Mesothelial cell of epicardium (in vitro differentiated cells): ENCODE data around the gene TAF13. TPM values are rescaled to one million over a fixed set of nuclear protein-coding genes. Genes with fewer than 3 reads are reported as not detected.

Source experiments
- DNase-seq, 2 experiments: peaks; one replicate each; pipeline ENCODE4 v3.0.0; 2021; ENCODE audit warnings: low spot score in 2 of 2; ENCODE audit not compliant: unreplicated experiment in 2 of 2
- H3K27ac Mint-ChIP-seq: 2 replicates; pipeline ENCODE4 v1.8.0; 2021; ENCODE audit warnings: mixed read lengths
- H3K27me3 Mint-ChIP-seq: 2 replicates; pipeline ENCODE4 v1.8.0; 2021; ENCODE audit warnings: low read depth, mixed read lengths
- H3K36me3 Mint-ChIP-seq: 2 replicates; pipeline ENCODE4 v1.8.0; 2021; ENCODE audit warnings: mixed read lengths
- H3K4me1 Mint-ChIP-seq: 2 replicates; pipeline ENCODE4 v1.8.0; 2021; ENCODE audit warnings: mixed read lengths
- H3K4me3 Mint-ChIP-seq: 2 replicates; pipeline ENCODE4 v1.8.0; 2021; ENCODE audit warnings: mild to moderate bottlenecking, moderate library complexity, mixed read lengths
- H3K9me3 Mint-ChIP-seq: 2 replicates; pipeline ENCODE4 v1.8.0; 2021; ENCODE audit warnings: mixed read lengths
- total RNA-seq: library from RNA; stranded (reverse); gene quantifications from 3 replicates; pipeline ENCODE4 v1.2.1, GENCODE V29; 2021
- TF ChIP-seq, protein P1 (sequence below): fragments of 200-600 bp; sonication (generic); IDR thresholded peaks from one replicate; pipeline ENCODE4 v1.5.0; 2021; ENCODE audit warnings: antibody characterized with exemption; ENCODE audit not compliant: unreplicated experiment

The TAF13 gene
- total RNA-seq, 1 donor from 2014 or later = 27.0 TPM

DNA sequence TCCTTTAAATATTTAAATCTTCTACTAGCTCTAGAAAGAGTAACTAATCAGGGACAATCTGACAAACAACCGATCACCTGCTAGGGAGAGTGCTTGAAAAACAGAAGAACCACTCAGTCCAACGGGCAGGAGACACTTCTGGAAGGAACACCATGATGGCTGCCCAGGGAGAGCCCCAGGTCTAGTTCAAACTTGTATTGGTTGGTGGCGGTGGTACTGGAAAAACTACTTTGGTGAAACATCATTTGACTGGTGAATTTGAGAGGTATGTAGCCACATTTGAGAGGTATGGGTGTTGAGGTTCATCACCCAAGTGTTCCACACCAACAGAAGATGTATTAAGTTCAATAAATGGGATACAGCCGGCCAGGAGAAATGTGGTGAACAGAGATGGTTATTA is 29.1 kb downstream of the TAF13 start:
- DNase-seq = no peak
- Mint-ChIP-seq H3K27me3 (peaks cover 8% of the 10 kb centered on the region), H3K4me1 (no peaks in the 10 kb centered on the region), H3K27ac (no peak overlapping the region), H3K4me3 (no peak overlapping the region), H3K36me3 (no peaks in the 10 kb centered on the region), H3K9me3 (no peaks in the 10 kb centered on the region)
- TF ChIP-seq, protein P1, sequence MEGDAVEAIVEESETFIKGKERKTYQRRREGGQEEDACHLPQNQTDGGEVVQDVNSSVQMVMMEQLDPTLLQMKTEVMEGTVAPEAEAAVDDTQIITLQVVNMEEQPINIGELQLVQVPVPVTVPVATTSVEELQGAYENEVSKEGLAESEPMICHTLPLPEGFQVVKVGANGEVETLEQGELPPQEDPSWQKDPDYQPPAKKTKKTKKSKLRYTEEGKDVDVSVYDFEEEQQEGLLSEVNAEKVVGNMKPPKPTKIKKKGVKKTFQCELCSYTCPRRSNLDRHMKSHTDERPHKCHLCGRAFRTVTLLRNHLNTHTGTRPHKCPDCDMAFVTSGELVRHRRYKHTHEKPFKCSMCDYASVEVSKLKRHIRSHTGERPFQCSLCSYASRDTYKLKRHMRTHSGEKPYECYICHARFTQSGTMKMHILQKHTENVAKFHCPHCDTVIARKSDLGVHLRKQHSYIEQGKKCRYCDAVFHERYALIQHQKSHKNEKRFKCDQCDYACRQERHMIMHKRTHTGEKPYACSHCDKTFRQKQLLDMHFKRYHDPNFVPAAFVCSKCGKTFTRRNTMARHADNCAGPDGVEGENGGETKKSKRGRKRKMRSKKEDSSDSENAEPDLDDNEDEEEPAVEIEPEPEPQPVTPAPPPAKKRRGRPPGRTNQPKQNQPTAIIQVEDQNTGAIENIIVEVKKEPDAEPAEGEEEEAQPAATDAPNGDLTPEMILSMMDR = no peak

DNA sequence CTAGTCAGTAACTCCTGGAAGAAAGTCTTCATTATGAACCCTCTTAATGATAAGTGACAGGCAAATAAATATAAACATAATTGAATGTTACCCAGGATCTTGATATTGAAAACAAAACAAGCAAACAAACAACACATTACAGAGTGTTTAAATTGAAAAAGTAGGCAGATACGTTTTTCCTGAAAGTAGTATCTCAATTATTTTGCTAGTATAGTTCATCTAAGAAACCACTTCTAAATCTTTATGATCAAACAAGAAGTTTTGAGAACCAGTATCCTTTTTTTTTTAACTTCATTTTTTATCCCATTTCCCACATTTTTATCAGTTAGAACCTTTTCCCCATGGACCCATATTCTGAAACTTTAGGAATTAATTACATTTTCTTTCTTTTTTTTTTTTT is 30.2 kb downstream of the TAF13 start:
- no peak overlapping the region for H3K4me3 Mint-ChIP-seq
- no peaks in the 10 kb centered on the region for H3K9me3 Mint-ChIP-seq
- no peak for DNase-seq
- H3K4me1 Mint-ChIP-seq = peaks cover 3% of the 10 kb centered on the region
- TF ChIP-seq, protein P1 = no peak
- H3K27ac Mint-ChIP-seq = no peak overlapping the region
- H3K27me3 Mint-ChIP-seq = peaks cover 8% of the 10 kb centered on the region
- H3K36me3 Mint-ChIP-seq = no peaks in the 10 kb centered on the region

DNA sequence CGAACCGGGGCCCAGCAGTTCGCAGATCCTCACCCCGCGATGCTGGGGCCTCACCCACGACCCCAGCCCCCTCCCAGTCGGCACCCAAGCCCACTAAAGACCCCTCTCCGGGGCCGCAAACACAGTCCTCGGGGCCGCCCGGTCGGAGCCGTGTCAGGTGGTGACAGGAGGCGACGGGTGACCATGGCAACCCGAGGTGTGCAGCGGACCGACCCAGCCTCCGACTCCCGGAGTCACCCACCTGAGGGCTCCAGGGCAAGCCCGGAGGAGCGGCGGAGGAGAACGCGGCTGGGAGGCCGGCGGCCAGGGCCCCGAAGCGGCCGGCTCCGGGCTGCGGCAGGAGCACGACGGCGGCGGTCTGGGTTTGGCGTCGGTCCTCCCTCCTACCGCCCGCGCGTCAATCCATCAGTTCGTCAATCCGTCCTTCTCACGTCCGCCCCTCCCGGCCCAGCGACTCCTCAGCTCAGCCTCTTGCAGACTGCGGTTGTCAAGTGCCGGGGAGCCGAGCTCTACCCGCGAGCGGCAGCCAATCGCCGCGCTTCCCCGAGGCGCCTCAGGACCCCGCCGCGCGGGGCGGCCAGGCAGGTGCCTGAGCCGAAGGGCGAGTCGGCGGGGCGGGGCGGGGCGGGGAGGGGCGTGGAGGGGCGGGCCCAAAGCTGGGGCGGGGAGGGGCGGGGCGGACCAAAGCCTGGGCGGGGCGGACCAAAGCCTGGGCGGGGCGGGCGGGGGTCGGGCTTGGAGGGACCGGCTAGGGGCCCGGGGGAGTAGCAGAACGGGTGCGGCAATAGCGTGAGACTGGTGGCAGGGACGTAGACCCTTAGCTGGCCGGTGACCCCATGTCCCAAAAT is 34.0 kb downstream of the TAF13 start, which contains the start of gene WDR47:
WDR47 (minus strand) TSS at position 482 of the 848 bp plus-strand sequence. CDS start 18,590 bp downstream, outside the sequence.
- peak within 1 kb of the TSS; percentile 88 for H3K27ac Mint-ChIP-seq
- TF ChIP-seq, protein P1 = no peak
- no peaks in the 10 kb centered on the region for H3K9me3 Mint-ChIP-seq
- peak within 1 kb of the TSS; percentile 88 for H3K4me3 Mint-ChIP-seq
- no peaks in the 10 kb centered on the region for H3K36me3 Mint-ChIP-seq
- DNase-seq = peak; percentile 79 to 91
- peaks cover 3% of the 10 kb centered on the region for H3K27me3 Mint-ChIP-seq
- H3K4me1 Mint-ChIP-seq = peaks cover 9% of the 10 kb centered on the region

DNA sequence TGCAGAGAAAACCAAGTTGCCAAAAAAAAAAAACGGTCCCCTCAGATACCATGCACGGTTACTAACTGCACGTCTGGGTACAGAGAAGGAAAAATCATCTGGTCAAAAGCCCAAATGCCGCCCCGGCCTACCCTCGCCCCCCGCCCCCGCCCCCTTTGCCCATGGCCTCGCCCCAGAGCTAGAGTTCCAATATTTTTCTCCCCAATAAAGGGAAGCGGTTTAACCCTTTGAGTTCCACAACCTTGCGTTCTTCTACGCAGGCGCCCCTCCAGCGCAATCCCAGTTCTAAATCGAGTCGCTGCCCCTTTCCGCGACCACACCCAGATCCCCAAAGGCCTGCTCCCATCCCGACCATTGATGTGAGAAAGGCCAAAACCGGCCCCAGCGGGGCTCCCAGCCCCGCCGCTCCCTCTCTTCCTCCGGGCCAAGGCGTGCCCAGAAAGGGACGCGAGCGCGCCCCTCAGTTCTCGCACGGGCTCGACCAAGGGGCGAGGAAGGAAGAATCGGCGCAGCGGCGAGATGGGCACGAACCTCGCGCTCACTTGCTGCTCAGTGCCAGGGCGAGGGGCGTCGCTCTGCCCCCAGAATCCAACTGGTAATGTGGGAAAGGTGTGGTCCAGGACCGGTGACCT is 34.7 kb downstream of the TAF13 start:
- Mint-ChIP-seq H3K27me3 (no peaks in the 10 kb centered on the region), H3K9me3 (no peaks in the 10 kb centered on the region), H3K4me1 (peaks cover 9% of the 10 kb centered on the region), H3K27ac (peak overlapping the region; percentile 82), H3K4me3 (peak overlapping the region; percentile 88), H3K36me3 (no peaks in the 10 kb centered on the region)
- DNase-seq = peak; percentile 23 to 52
- TF ChIP-seq, protein P1 = no peak

DNA sequence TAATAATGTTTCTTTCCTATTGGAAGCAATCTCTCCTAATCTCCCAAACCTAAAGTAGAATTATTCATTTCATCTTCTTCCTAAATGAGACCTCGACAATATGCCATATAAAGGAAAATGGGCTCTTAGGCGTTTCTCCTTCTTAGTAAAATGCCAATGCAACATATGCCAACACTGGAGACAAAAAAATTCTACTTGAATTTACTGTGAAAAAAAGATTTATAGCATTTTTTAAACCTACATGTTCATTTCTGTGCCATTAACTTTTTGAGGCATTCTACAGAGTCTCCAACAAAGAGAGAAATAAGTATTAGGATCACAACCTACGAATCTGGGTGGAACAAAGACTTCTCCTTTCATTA is 35.2 kb downstream of the TAF13 start:
- TF ChIP-seq, protein P1 = no peak

More for the DNA sequence above, 35.2 kb downstream of the TAF13 start:
- Mint-ChIP-seq H3K36me3 (no peaks in the 10 kb centered on the region), H3K4me1 (peaks cover 9% of the 10 kb centered on the region), H3K9me3 (no peaks in the 10 kb centered on the region), H3K27me3 (no peaks in the 10 kb centered on the region), H3K27ac (peak overlapping the region; percentile 82), H3K4me3 (peak overlapping the region; percentile 88)
- no peak for DNase-seq
